GM13977 (cell line): Measurements from ENCODE around the gene GPX5.
A peak's percentile ranks its signal among the peaks of the same experiment; 100 is the strongest.

Experiments used
- DNase-seq: peaks from one replicate; pipeline ENCODE4 v3.0.0; 2012; ENCODE audit warnings: low spot score
- CTCF ChIP-seq: IDR thresholded peaks from 2 replicates; pipeline ENCODE4 v1.5.1; 2012; ENCODE audit warnings: mild to moderate bottlenecking, control low read depth; ENCODE audit not compliant: insufficient read depth; ENCODE audit errors: extremely low read depth, missing control alignments
- in situ Hi-C: fragments of 300-500 bp; cut with MboI; formaldehyde crosslinking; loops from one replicate; pipeline ENCODE4 v1.12.0; 2022; ENCODE audit warnings: low sequenced_read_pairs, low pct_unique_long_range_greater_than_20kb, mixed read lengths, inconsistent platforms; ENCODE audit not compliant: unreplicated experiment

GPX5 gene

GRCh38 chr6:28488916-28489365 lies 36.7 kb upstream of the GPX5 start:
- in situ Hi-C loops = no loop called here
- no peak for TF ChIP-seq CTCF
- DNase-seq = no peak

- TF ChIP-seq CTCF = no peak
- DNase-seq = peak; percentile 79
- in situ Hi-C loops = no loop called here
Observed at GRCh38 chr6:28489366-28490204, 36.1 kb upstream of the GPX5 start.

GRCh38 chr6:28490205-28490890 lies 35.3 kb upstream of the GPX5 start:
- no peak for DNase-seq

GRCh38 chr6:28491984-28492317 lies 33.7 kb upstream of the GPX5 start:
- no peak for DNase-seq
- TF ChIP-seq CTCF = no peak
- in situ Hi-C loops = no loop called here

More at GRCh38 chr6:28490205-28490890, 35.3 kb upstream of the GPX5 start:
- in situ Hi-C loops = no loop called here
- TF ChIP-seq CTCF = no peak

GRCh38 chr6:28496099-28496779 lies 29.4 kb upstream of the GPX5 start:
- no peak for DNase-seq
- in situ Hi-C loops = no loop called here
- peak; percentile 36 for TF ChIP-seq CTCF

GRCh38 chr6:28497306-28497705 lies 28.4 kb upstream of the GPX5 start:
- in situ Hi-C loops = no loop called here
- no peak for TF ChIP-seq CTCF
- no peak for DNase-seq
